Muscle layer of duodenum (tissue), 2 donors: Measurements from ENCODE around the gene DDR2.
"Not testable (repeated sequence)": the region's sequence is repeated elsewhere in the genome, so short reads cannot be mapped to it uniquely, and the experiment has no call there.

Source experiments
- H3K27ac ChIP-seq: one replicate; pipeline ENCODE4 v1.7.0; 2013; ENCODE audit warnings: mild to moderate bottlenecking, low read length
- H3K27me3 ChIP-seq: one replicate; pipeline ENCODE4 v1.7.0; 2013; ENCODE audit warnings: low read depth, mild to moderate bottlenecking, control low read depth, low read length
- H3K36me3 ChIP-seq, 2 donors: one replicate each; pipeline ENCODE4 v1.7.0; 2013; ENCODE audit warnings: low read length in 2 of 2, control low read depth in 1 of 2, mild to moderate bottlenecking in 1 of 2; ENCODE audit not compliant: insufficient read depth in 2 of 2, control insufficient read depth in 1 of 2
- H3K4me1 ChIP-seq, 2 donors: one replicate each; pipeline ENCODE4 v1.7.0; 2013; ENCODE audit warnings: low read length in 2 of 2, mild to moderate bottlenecking in 2 of 2, control low read depth in 1 of 2, moderate library complexity in 1 of 2; ENCODE audit not compliant: insufficient read depth in 2 of 2, control insufficient read depth in 1 of 2
- H3K4me3 ChIP-seq, 2 donors: one replicate each; pipeline ENCODE4 v1.7.0; 2013; ENCODE audit warnings: low read length in 2 of 2, low read depth in 1 of 2, mild to moderate bottlenecking in 1 of 2
- H3K9me3 ChIP-seq, 2 donors: one replicate each; pipeline ENCODE4 v1.7.0; 2013; ENCODE audit warnings: low read length in 2 of 2, control low read depth in 1 of 2, mild to moderate bottlenecking in 1 of 2; ENCODE audit not compliant: control insufficient read depth in 1 of 2
- donor health status: healthy.

DDR2 gene

DNA sequence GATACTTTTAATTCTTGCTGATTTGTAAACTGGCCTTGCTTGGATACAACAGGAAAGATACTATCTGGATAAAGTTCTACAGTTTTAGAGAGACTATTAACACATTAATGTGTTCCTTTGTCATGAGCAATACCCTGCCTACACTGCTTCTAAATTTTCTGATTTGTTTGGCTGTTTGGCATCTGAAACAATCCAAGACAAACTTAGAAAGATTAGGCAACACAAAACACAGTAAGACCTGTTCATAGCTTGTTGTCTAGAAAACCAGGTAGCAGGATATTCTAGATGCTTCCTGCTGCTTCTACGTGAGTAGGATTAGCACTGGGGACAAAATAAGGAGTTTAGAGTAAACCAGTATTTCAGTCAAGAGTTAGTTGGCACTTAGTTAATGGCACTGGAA lies 152.7 kb downstream of the DDR2 start:
- not testable (repeated sequence) for H3K4me3 ChIP-seq, H3K27me3 ChIP-seq, H3K4me1 ChIP-seq, H3K9me3 ChIP-seq, H3K27ac ChIP-seq
- peaks cover 9 to 20% of the 10 kb centered on the region in 2 donors for H3K36me3 ChIP-seq

DNA sequence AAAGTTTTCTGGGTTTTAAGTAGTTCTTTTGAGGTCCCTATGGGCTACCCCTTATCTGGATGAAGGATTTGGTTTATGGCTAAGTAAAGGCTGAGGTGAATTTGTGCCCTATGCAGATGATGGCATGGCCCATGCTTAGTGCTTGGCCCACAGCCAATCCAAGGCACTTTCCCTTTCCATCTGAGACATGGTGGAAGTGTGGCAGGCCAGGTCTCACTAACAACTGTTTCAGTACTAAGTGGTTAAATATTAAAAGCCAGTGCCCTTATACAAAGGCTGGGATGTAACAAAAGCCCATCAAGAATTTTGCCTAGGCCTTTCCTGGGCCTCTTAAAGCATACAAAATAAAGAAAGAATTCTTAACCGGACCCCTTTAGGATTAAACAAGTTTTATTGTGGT lies 156.5 kb downstream of the DDR2 start:
- H3K27ac ChIP-seq, H3K4me3 ChIP-seq, H3K9me3 ChIP-seq, H3K4me1 ChIP-seq, H3K27me3 ChIP-seq, H3K36me3 ChIP-seq: not testable (repeated sequence)

DNA sequence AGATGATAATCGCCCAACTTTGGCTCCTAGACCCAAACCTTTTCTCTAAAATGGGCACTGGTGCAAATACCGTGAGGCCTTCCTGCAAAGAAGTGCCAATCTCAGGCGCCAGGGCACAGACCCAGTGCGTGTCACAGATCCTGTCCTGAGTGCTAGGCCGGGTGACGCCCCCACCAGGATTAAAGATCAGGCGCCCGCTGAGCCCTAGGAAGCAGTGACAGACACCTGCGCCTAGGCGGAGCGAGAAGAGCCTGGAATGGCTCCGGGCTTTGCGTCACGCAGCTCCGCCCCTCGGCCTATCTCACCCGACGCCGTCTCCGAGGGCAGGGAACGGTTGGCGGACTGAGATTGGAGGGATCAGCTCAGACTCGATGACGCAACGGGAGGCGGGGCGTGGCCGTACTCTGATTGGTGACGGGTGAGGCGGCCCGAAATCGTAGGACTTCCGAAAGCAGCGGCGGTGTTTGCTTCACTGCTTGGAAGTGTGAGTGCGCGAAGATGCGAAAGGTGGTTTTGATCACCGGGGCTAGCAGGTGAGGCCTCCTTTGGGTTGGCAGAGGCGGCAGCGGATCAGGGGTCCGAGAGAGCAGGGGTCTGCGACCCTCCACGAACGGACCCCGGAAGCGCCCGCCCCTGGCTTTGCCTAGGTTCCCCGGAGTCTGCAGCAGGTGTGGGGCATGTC lies 158.2 kb downstream of the DDR2 start, which contains the start of gene HSD17B7:
TSS of gene HSD17B7 (plus strand) at position 400 of the 682 bp plus-strand sequence. CDS start at position 499, 99 bp downstream.
- not testable (repeated sequence) for H3K9me3 ChIP-seq, H3K36me3 ChIP-seq, H3K27me3 ChIP-seq, H3K4me1 ChIP-seq
- H3K4me3 ChIP-seq, result peak within 1 kb of the TSS; percentile 50 to 58
- peak within 1 kb of the TSS; percentile 69 for H3K27ac ChIP-seq

GRCh38 chr1:162790985-162791357 lies 158.7 kb downstream of the DDR2 start:
- not testable (repeated sequence) for H3K27ac ChIP-seq, H3K27me3 ChIP-seq, H3K4me1 ChIP-seq, H3K36me3 ChIP-seq, H3K9me3 ChIP-seq
- peak overlapping the region; percentile 50 to 58 for H3K4me3 ChIP-seq

DNA sequence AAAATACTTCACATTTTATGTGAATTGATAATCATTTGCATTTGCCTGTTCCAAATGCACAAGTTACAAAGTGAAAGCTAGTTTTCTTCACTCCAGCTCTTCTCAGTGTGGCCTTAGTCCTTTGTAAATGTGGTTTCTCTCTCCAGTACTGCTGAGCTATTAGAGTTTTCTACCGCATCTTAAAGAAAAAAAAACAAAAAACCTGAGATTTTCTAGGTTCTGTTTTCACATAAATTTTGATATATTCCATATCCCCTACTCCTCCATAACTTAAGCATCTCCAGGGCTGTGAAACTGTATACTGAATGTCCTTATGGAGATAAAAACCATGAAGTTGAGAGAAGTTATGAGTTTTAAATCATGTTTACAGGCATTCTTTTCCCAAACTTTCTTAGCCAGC lies 162.0 kb downstream of the DDR2 start:
- not testable (repeated sequence) for H3K27me3 ChIP-seq, H3K27ac ChIP-seq, H3K4me3 ChIP-seq, H3K36me3 ChIP-seq, H3K9me3 ChIP-seq, H3K4me1 ChIP-seq

DNA sequence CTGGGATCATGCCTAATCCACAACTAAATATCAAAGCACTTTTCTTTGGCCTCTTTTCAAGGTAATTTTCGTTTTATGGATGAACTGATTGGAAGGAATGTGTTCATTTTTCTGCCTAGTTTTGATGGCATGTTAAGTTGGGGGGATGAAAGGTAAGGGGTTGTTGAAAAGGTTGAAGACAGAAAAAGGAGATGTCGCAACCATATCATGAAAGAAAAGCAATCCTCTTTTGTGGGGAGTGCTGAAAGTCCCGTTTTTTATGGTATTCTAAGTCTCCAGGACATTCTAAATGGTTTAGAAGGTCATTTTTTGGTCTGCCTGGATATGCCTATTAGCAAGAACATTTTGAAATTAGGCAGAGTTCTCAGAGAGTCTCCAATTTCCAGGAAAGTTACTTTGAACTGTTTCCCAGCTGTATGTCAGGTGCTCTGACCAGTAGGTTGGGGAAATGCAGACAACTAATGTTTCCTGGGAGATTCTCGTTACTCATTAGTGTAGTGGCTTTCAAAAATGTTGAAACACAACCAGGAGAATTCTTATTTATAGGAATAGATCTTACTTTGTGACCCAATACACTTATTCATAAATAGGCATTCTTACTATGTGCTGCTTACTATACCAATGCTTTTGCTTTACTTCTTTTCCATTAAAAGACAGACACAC lies 164.5 kb downstream of the DDR2 start:
- H3K4me3 ChIP-seq, H3K4me1 ChIP-seq, H3K27ac ChIP-seq, H3K9me3 ChIP-seq, H3K27me3 ChIP-seq, H3K36me3 ChIP-seq: not testable (repeated sequence)

DNA sequence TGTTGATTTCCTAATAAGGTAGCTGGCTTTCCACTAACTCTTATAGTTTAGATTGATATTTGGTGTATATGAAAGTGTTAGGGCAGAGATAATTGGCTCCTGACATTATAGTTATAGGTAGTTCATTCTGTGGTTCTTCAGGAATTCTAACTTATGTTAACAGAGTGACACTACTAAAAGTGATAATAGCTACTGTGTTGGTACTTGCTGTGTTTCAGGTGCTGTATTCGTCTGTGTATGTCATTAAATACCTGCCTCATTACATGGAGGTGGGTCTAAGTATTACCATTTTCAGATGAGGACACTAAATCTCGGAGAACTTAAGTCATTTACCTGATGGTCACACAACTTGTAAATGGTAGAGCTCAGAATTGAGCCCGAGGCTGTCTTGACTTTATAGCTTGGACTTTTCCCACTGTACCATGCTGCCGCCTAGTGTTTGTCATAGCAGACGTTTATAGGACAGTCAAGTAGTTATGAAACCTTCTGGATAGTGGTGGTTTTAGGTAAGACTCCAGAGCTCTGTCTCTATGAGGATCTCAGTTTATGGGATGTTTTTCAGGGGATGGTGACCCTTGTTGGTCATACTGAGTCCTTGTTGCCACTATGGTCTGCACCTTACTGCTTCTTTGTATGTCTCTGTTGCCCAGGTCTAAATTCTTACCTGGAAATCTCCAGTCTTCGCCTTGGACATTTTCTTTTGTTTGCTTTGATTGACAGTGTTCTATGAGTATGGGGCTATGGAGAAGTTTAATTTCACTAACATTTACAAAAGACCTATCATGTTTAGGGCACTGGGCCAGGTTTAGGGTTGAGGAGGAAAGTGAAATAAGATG lies 167.9 kb downstream of the DDR2 start:
- not testable (repeated sequence) for H3K27me3 ChIP-seq, H3K4me1 ChIP-seq, H3K4me3 ChIP-seq, H3K27ac ChIP-seq, H3K9me3 ChIP-seq
- H3K36me3 ChIP-seq, result peaks cover 0 to 13% of the 10 kb centered on the region in 2 donors

- H3K27me3 ChIP-seq, result not testable (repeated sequence)
Observed at GRCh38 chr1:162807503-162807902, 175.2 kb downstream of the DDR2 start.

DNA sequence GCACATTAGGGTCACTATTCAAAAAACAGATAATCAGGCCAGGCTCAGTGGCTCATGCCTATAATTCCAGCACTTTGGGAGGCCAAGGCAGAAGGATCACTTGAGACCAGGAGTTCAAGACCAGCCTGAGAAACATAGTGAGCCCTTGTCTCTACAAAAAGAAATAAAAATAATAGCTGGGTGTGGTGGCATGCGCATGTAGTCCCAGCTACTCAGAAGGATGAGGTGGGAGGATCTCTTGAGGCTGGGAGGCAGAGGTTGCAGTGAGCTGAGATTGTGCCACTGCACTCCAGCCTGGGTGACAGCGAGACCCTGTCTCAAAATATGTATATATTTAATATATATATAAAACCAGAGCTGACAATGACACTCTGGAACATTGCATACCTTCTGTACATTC lies 180.1 kb downstream of the DDR2 start:
- not testable (repeated sequence) for H3K9me3 ChIP-seq, H3K4me1 ChIP-seq, H3K27me3 ChIP-seq, H3K36me3 ChIP-seq, H3K27ac ChIP-seq, H3K4me3 ChIP-seq

More at GRCh38 chr1:162807503-162807902, 175.2 kb downstream of the DDR2 start:
- not testable (repeated sequence) for H3K27ac ChIP-seq, H3K4me1 ChIP-seq, H3K4me3 ChIP-seq, H3K9me3 ChIP-seq
- peaks cover 0 to 15% of the 10 kb centered on the region in 2 donors for H3K36me3 ChIP-seq

- not testable (repeated sequence) for H3K4me1 ChIP-seq, H3K27ac ChIP-seq, H3K36me3 ChIP-seq, H3K4me3 ChIP-seq, H3K9me3 ChIP-seq, H3K27me3 ChIP-seq
Observed at GRCh38 chr1:162818136-162818535, 185.9 kb downstream of the DDR2 start.

DNA sequence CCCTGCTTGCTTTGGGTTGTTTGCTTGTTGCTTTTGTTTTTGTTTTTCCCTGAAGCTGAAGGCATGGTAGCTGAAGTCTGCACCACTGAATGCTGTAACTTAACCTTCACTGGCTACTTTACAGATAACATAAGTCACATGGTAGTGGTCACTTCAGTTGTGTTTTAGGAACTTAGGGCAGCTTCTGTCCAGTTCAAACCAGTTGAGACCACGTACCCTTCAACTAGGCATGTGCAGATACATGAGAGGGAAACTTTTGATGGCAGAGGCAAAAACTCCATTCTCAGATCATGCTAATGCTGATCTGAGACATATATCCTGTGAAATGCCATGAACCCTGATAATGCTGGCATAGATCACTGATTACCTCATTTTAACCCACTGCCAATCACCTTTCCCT lies 186.4 kb downstream of the DDR2 start:
- not testable (repeated sequence) for H3K36me3 ChIP-seq, H3K27me3 ChIP-seq, H3K27ac ChIP-seq, H3K9me3 ChIP-seq, H3K4me3 ChIP-seq, H3K4me1 ChIP-seq
